ENCODE data around the gene SLC8A2. TPM values are rescaled to one million over a fixed set of nuclear protein-coding genes. Genes with fewer than 3 reads are reported as not detected.

Gene SLC8A2
- total RNA-seq, 1 donor from 2014 or later: not detected

DNA sequence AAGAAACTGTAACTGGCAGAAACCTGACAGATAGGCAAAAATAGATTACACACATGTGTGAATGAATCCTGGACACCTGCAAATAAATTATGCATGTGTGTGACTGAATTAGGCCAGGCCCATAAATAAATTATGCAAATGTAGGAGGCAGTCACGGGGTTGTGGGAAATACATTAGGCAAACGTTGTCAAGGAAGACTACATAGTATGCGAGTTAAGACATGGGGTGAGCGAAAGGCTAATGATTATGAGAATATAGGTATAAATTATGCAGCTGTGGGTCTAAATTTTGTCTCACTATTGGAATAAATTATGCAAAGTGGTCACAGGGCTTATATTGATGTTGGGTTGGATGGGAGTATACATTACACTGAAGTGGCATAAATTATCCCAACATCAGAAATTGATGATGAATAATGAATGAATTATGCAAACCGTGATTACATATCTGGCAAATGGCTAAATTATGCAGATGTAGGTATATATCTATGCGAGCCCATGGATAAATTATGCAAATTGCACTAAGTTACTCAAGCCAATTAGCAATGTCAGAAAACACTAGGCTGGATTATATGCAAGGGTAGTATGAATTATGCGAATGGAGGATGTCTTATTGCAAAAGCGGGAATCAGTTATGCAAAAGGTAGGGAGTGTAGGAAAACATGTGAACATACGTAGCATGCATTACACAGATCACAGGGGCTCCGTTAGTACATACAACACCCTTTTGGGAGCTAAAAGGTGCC is 6.8 kb downstream of the SLC8A2 start:
- DNase-seq (ENCODE audit: low read depth in 2 of 2): no peak

DNA sequence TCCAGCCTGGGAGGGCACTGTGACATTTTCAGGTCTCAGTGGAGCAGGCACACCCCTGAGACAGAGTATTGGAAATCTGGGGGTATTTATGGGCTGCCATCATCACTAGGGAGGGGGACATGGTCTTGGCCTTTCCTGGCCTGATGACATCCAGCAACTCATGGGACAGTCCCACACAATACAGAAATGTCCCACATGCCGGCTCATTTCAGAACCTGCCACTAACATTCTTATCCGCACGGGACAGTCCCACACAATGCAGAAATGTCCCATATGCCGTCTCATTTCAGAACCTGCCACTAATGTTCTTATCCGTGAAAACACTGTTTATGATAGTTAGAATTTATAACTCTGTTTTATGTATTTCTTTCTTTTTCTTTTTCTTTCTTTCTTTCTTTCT is 9.8 kb downstream of the SLC8A2 start:
- no peak for DNase-seq (ENCODE audit: low read depth in 2 of 2)

DNA sequence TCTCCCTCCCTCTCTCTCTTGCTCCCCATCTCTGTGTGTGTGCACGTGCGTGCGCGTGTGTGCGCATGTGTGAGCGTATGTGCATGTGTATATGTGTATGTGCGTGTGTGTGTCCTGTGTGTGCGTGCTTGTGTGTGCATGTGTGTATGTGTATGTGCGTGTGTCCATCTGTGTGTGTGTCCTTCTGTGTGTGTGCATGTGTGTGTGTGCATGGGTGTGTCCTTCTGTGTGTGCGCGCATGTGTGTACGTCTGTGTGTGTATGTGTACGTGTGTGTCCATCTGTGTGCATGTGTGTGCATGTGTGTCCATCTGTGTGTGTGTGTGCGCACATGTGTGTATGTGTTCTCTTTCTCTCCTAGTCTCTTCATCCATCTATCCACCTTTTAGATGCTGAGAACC is 12.2 kb downstream of the SLC8A2 start:
- no peak for DNase-seq (ENCODE audit: low read depth in 2 of 2)

DNA sequence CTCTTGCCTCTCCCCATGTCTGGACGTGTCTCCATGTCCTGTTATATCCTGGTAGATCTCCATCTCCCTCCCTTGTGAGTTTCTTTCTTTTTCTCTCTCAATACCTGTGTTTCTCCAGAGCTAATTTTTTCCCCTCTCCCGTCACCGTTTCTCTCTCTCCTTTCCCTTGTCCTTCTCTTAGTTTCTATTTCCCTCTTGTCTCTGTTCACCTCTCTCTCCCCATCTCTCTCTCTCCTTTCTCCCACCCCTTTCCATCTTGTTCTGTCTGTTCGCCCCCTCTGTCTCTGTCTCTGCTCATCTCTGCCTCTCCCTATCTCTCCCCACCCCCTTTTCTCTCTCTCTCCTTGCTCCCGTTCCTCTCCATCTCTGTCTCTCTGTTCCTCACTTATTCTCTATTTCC is 13.0 kb downstream of the SLC8A2 start:
- DNase-seq (ENCODE audit: low read depth in 2 of 2): no peak

DNA sequence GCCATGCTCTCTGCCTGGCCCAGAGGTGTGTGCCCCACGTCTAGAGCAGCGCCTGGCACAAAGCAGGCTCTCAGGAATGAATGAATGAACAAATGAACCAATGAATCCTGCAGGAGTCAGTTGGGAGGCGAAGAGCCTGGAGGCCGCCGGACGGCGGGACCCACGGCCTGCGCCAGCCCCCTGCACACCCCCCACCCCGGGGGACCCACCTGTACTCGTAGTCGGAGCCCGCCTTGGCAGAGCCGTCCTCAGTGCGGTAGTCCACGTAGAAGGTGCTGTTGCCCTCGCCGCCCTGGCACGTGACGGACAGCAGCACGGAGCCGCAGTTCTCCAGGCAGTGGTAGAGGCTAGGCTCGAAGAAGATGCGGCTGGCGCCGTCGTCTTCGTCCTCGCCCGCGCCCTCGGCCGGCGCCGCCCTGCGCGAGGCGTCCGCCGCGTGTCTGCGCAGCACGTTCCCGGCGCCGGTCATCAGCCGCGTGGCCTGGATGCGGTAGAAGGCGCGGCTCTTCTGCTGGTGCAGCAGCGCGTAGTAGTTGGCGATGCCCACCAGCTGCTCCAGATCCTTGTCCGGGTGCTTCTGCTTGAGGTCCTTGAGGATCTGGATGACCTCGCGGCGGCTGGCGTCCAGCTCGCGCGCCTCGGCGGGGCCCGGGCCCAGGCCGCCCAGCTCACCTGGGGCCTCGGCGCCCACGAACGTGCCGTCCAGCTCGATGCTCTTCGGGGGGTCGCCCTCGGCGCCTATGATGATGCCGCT is 14.8 kb downstream of the SLC8A2 start:
- no peak for DNase-seq (ENCODE audit: low read depth in 2 of 2)

DNA sequence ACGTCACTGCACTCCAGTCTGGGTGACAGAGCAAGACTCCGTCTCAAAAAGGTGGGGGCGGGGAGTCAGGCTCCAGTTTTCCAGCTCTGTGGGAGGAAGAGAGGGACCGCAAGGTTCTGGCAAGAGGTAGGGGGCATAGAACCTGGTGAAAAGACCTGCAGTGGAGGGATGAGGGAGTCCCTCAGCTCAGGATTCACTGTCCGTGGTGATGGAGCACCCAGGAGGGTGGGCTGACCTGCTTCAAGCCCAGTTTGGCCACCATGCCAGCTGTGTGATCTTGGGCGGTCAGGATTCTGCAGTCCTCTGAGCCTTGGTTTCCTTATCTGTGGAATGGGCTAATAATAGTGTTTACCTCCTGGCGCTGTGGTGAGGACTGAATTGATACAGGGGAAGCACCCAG is 21.2 kb downstream of the SLC8A2 start:
- DNase-seq (ENCODE audit: low read depth in 2 of 2): no peak

DNA sequence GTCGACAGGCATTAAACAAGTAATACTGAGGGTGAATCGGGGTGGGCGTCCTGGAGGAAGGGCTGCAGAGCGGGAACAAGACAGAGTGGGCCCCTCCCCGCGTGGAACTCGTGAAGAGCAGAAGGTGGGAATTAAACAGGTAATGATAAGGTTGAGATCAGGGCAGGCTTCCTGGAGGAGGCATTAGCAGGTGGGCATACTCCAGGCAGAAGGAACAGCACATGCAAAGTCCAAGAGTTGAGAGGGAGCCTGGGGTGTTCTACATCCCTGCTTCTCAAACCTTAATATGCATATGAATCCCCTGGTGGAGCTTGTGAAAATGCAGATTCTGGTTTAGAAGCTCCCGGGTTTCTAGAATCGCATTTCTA is 23.3 kb downstream of the SLC8A2 start:
- DNase-seq (ENCODE audit: low read depth in 2 of 2): no peak

DNA sequence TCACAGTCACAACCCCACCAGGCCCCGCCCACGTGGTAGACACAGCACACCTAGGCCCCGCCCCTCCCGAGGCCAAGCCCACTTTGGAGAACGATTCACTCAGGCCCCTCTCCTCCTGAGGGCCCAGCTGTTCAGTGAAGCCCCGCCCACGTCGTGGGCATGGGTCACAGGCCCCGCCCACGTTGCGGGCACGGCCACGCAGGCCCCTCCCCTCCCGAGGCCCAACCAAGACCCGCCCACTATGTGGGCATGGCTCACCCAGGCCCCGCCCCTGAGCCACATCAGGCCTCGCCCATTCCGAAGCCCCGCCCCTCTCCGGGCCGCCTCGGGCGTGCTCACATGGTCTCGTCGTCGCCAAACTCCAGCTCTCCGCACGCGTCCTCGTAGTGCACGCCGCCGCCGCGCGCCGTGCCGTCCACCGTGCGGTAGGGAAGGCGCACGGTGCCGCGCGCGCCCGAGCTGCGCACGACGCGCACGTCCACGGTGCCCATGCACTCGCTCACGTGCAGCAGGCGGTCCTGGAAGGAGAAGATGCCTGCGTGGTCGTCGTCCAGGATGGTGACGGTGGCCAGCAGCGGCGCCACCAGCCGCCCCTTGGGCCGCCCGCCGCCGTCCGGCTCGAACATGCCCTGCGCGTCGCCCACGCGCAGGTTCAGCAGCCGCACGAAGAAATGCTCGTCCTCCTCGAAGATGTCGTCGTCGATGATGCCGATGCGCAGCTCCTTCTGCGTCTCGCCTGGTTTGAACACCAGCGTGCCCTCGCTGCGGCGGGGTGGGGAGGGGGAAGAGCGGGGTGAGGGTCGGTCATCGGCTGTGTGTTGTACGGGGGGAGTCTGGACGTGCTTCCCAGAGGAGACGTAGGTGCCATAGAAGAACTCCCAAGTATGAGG is 24.0 kb downstream of the SLC8A2 start:
- peak in 1 of 2 donors; percentile 61 for DNase-seq (ENCODE audit: low read depth in 2 of 2)

DNA sequence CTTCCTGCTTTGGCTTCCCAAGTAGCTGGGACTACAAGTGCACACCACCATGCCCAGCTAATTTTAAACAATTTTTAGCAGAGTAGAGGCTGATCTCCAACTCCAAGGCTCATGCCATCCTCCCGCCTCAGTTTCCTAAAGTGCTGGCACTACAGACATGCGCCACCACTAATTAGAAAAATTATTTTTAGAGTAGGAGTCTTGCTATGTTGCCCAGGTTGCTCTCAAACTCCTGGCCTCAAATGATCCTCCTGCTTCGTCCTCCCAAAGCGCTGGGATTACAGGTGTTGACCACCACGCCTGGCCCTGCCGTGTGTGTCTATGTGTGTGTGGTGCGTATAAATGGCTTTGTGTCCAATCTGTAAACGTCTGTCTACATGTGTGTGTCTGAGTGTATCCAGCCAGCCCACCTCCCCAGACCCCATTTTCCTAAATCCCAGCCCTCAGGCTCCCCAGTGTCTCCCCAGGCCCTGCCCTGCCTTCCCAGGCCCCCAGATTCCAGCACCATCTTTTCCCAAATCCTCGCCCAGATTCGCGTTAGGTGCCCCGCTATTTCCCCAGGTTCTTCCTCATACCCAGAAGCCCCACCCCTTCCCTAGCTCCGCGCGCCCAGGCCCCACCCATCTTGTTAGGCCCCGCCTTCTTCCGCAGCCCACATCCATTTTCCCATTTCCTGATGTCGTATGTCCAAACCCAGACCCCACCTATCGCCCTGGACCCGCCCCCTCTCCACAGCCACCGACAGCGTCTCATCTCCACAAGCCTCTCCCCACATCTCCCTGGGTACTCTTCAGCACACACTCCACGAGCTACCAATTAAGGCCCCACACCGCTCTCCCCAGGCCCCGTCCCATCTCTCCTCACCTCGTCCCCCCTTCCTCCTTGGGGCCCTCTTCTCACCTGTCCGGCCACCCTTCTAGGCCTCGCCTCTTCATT is 24.9 kb downstream of the SLC8A2 start:
- DNase-seq (ENCODE audit: low read depth in 2 of 2): no peak

DNA sequence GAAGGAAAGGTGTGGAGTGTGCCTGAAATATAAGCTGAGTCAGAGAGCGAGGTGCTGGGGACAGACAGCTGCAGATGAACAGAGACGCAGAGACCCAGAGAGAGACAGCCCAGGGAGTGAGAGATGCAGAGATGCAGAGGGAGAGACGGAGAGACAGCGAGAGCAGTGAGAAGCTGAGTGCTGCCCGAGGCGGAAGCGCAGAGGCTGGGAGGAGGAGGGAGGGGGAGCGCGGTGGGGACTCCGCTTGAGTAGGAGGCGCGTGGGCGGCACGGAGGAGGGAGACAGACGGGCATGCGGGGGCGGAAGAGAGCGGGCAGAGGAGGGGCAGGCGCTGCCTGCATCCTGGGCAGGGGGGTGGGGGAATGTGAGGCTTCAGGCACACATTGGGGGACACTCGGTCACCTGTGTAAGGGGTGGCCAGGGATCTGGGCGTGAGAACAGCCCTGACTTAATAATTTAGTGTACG is 25.7 kb downstream of the SLC8A2 start:
- DNase-seq (ENCODE audit: low read depth in 2 of 2): peak in 1 of 2 donors; percentile 24

DNA sequence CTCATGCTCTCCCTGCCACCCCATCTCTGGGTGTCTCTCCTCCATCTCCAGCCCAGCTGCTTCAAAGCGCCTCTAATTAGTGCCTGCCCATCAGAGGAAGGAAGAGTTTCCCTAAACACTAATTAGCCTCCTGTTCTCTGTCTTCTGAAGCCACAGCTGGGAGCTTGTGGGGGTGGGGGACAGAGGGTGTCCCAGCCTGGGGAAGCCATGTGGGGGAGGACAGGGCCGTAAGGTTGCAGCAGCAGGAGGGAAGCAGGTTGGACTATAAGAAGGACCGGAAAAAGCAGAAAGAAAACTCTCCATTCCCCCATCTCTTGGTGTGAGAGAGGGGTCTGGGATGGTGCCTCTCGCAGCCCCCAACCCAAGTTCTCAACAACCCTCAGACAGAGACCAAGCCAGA is 26.2 kb downstream of the SLC8A2 start:
- no peak for DNase-seq (ENCODE audit: low read depth in 2 of 2)

DNA sequence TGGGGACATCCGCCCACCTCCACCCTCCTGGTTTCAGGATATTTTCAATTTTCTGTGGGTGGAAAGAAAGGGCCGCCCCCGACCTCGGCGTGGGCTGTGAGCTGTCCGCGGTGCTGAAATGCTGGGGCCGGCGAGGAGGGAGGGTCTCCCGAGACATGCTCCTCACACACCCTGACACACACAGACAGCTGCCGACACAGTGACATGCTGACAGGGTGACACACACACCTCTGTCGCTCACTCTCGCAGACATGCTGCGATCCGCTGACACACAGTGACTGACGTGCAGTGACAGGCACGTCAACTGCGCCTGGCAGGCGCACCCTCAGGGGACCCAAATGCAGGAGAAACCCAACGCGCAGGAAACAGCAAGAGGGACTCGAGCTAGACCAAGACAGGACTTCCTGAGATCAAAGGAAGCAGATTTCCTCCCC is 27.3 kb downstream of the SLC8A2 start:
- DNase-seq (ENCODE audit: low read depth in 2 of 2): peak in 1 of 2 donors; percentile 21

DNA sequence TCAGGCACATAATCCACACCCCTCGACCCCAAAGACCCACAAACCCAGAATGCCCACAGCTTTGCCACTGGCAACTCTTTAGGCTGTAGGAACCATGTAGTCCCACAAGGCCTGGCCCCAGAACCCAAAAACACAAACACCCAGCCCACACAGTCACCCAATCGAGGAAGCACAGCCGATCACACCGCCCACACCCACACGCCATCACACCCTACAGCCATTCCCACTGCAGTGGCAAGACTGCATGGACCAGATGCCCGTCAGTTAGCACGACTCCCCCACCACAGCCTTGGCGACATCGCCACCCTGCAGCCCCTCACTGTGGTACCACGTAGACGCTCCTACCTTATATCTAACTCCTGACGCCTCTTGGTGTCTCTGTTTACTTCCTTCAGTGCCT is 28.4 kb downstream of the SLC8A2 start:
- no peak for DNase-seq (ENCODE audit: low read depth in 2 of 2)

DNA sequence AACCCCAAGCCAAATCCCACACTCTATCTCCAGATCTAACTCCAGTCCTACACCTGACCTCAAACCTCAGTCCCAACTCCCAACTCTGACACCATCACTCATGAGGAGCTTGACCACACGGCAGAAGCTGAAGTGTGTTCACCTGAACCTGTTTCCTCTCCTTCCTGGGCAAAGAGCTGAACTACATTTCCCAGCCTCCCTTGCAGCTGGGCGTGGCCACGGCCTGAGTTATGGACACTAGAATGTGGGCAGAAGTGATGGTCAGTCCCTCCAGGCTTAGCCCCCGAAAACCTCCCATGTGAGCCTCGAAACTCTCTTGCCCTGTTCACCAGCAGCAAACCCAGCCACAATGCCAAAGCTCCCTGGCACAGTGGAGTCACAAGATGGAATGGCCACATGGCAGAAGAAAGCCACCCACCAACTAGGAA is 32.9 kb downstream of the SLC8A2 start:
- no peak for DNase-seq (ENCODE audit: low read depth in 2 of 2)

DNA sequence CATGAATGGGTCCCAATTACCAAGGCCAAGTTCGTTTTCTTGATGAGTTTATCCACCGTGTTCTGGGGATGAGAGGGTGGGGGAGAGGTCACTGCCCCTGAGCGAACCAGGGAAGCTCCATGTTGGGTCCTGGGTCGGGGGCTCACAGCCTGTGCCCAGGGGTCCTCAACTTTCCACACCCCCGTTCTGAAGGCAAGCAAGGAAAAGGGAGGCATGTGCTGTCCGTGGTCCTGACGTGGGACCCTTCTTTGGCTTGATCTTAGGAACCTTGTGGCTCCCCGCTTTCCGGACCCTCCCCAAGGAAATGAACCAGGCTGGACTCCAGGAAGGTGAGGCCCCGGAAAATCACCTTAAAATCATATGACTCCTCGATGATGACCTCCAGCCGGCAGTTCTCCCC is 34.2 kb downstream of the SLC8A2 start:
- no peak for DNase-seq (ENCODE audit: low read depth in 2 of 2)

DNA sequence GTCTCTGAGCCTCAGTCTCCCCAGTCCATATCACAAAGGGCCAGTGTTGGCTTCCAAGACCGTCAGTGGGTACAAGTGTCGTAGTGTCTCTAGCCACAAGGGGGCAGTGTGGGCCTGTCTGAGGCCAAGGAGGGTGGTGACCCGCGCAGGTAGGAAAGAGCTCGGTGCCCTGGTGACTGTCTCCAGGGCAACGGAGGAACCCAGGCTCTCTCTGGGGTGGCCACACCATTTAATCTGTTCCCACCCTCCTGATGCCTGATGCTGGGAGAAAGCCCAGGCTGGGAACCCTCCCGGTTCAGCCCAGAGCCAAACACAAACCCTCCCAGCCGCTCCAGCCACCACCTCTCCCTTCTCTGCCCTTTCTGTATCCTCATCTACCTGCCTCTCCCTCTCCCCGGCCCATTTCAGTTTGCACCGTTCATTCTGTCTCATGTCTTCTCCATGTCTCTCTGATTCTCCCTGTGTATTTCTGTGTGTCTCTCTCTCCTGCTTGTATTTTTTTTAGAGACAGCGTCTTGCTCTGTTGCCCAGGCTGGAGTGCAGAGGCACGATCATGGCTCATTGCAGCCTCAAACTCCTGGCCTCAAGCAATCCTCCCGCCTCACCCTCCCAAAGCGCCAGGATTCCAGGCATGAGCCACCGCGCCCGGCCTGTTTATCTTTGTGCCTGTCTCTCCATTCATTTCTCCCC is 34.8 kb downstream of the SLC8A2 start:
- DNase-seq (ENCODE audit: low read depth in 2 of 2): peak; percentile 35 to 57

DNA sequence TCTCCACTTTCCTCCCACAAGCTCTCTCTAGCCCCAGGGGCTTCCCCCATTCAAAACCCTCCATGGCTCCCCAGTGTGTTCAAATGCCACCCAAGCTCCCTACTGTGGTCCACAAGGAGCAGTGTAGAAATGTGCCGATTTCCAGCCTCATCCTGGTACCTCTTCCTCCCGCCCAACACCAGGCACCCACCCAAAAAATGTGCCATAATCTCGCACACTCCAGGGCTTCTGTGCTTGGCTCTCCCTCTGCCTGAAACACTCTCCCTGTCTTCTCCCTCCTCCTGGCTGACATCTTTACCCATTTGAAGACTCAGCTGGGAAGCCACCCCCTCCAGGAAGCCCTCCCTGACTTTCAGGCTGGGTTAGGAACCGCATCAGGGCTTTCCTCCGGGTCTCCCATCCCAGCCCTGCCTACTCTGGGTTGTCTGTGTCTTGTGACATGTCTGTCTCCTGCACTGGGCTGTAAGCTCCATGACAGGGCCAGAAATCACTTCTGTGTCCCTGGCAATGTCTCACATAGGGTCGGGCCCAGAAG is 35.7 kb downstream of the SLC8A2 start:
- no peak for DNase-seq (ENCODE audit: low read depth in 2 of 2)

DNA sequence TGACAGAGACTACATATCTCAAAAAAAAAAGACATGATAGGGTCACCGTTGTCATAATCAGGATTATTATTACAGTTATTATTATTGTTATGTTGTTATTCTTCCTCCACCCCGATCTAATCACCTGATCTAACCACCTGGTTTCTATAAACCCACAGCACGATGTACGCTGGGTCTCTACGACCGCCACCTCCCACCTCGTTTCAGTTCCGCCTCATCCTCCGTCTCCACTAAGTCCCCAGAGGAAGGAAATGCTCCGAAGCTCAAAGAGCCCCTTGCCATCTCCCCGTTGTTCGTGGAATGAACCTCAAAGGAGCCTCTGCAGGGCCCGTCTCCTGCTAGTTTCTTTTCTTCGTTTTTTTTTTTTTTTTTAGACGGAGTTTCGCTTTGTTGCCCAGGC is 36.5 kb downstream of the SLC8A2 start:
- DNase-seq (ENCODE audit: low read depth in 2 of 2): no peak

DNA sequence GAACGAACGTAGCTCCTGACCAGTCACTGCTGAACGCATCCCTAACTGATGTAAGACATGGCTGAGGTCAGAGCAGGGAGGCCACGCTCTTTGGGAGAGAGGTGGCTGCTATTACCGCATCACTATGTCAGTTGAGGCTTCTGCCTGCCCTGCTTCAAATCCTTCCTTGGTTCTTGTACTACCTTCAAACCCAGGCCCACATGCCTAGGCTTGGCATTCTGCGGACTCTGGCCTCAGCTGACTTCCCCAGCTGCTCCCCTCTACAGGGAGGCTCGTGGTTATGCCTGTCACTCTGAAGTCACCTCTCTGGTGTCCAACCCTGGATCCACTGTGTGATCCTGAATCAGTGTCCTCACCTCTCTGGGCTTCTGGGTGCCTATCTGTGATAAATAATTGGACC is 37.6 kb downstream of the SLC8A2 start:
- no peak for DNase-seq (ENCODE audit: low read depth in 2 of 2)

DNA sequence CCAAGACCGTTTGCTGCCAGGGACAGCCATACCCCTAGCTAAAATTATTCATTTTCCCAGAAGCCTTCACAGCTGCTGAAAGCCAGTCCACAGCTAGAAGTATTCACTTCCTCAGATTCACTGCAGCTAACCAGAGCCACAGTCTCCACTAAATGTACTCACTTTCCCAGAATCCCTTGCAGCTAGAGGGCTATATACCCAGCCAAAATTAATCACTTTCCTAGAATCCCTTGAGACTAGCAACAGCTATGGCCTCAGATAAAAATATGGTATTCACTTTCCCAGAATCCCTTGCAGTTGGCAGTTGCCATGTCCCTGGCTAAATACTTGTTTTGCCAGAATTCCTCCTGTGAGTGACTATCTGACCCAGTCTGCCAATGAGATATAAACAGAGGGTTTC is 38.6 kb downstream of the SLC8A2 start:
- DNase-seq (ENCODE audit: low read depth in 2 of 2): no peak
